ENCODE results near the gene HES3. TPM values are rescaled to one million over a fixed set of nuclear protein-coding genes. Genes with fewer than 3 reads are reported as not detected.

The HES3 gene
- total and polyA plus RNA-seq, 10 of the 15 experiments (the other 5 are each of a cell fraction or from before 2014, with no cell fraction given) = not detected

DNA sequence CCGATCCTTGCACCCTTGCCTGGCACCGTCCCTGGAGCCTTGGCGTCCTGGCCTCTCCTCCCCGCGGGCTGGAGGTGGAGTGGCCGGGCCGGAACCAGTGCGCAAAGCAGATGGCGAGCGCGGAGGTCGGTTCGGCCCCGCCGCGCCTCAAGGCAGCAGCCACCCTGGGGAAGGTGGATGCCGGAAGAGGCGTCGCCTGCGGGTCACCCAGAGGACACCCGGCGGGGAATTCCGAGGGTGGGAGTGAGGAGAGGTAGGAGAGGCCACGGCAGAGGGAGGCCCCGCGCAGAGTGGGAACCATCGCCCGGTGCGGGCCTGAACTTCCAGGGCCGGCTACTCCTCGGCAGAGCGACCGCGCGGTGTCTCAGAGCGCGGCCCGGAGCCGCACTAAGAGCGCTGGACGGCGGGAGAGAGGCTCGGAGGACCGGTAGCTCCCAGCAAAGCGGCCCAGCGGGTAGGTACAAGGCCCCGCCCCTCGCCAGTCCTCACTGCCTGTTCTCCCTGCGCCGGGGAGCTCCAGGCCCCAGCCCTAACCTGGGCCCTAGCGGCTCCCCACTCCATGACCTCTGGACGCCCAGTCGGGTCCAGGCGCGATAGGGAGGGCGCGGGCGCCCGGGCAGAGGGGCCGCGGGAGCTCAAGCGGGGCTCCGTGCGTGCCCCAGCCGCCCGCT is 38.0 kb upstream of the HES3 start, which contains the start of gene RNF207 (continued):
- TF ChIP-seq SIN3A (IDR thresholded peaks at IDR 0.05; ENCODE audit: low read depth, low read length) (peak; percentile 78; the same call in 1 of the 2 replicates), RFX5 (IDR thresholded peaks at IDR 0.05; ENCODE audit: low read depth, low read length) (no peak), MEF2A (IDR thresholded peaks at IDR 0.05; ENCODE audit: insufficient read depth, low read depth, low read length) (no peak), TARDBP (IDR thresholded peaks at IDR 0.05; ENCODE audit: borderline replicate concordance) (peak; percentile 29; the same call in 1 of the 2 replicates), SMAD5 (IDR thresholded peaks at IDR 0.05; ENCODE audit: low read depth) (0 out of 2 replicates have a peak, but pooled peaks have one; percentile 39), GATAD2B (conservative IDR thresholded peaks at IDR 0.05; ENCODE audit: low read depth) (peak; percentile 87), BHLHE40 (IDR thresholded peaks at IDR 0.05; ENCODE audit: borderline replicate concordance in 1 of 2, low read depth in 2 of 2, low read length in 1 of 2) (peak in 1 of 2 experiments; percentile 25; a peak in 1 of 4 replicates), KAT2A (conservative IDR thresholded peaks at IDR 0.05; ENCODE audit: control insufficient read depth, low read depth, low read length) (no peak), STAT3 (IDR thresholded peaks at IDR 0.05; ENCODE audit: low read depth, low read length) (no peak), WRNIP1 (IDR thresholded peaks at IDR 0.05; ENCODE audit: borderline replicate concordance, low read depth, low read length) (no peak), E4F1 (IDR thresholded peaks at IDR 0.05; ENCODE audit: borderline replicate concordance, partially characterized antibody) (no peak), IRF3 (IDR thresholded peaks at IDR 0.05) (0 out of 2 replicates have a peak, but pooled peaks have one; percentile 4), MYC (IDR thresholded peaks at IDR 0.05; ENCODE audit: insufficient read depth, insufficient read length, insufficient replicate concordance, low read length, severe bottlenecking) (no peak), ZNF207 (IDR thresholded peaks at IDR 0.05; ENCODE audit: borderline replicate concordance) (0 out of 2 replicates have a peak, but pooled peaks have one; percentile 7), HCFC1 (IDR thresholded peaks at IDR 0.05; ENCODE audit: low read length) (no peak; the same call in 1 of the 2 replicates), EED (IDR thresholded peaks at IDR 0.05; ENCODE audit: low read depth) (peak; percentile 57), IKZF2 (IDR thresholded peaks at IDR 0.05) (peak; percentile 51 to 65; a peak in 3 of 4 replicates), NBN (IDR thresholded peaks at IDR 0.05) (peak; percentile 60; the same call in 1 of the 2 replicates), ASH2L (IDR thresholded peaks at IDR 0.05; ENCODE audit: borderline replicate concordance, low read depth) (0 out of 2 replicates have a peak, but pooled peaks have one; percentile 50), NR2F1 (conservative IDR thresholded peaks at IDR 0.05) (peak; percentile 48; the same call in 1 of the 2 replicates), NFYA (IDR thresholded peaks at IDR 0.05; ENCODE audit: borderline replicate concordance, low read depth, low read length) (no peak), FOXK2 (IDR thresholded peaks at IDR 0.05) (no peak), SMARCA5 (IDR thresholded peaks at IDR 0.05) (0 out of 2 replicates have a peak, but pooled peaks have one; percentile 49), POLR2AphosphoS5 (IDR thresholded peaks at IDR 0.05; ENCODE audit: low read length) (peak; percentile 81; the same call in 1 of the 2 replicates), ESRRA (IDR thresholded peaks at IDR 0.05; ENCODE audit: low read length) (0 out of 2 replicates have a peak, but pooled peaks have one; percentile 76), ZSCAN29 (IDR thresholded peaks at IDR 0.05) (no peak), DPF2 (IDR thresholded peaks at IDR 0.05) (peak; percentile 79; the same call in 1 of the 2 replicates)
- TF ChIP-seq, protein P1, sequence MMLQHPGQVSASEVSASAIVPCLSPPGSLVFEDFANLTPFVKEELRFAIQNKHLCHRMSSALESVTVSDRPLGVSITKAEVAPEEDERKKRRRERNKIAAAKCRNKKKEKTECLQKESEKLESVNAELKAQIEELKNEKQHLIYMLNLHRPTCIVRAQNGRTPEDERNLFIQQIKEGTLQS (IDR thresholded peaks at IDR 0.05; ENCODE audit: borderline replicate concordance, extremely low read depth, low read depth, low read length) = no peak

Measured in GM12878 (cell line).